HG02852 (cell line): ENCODE results near the gene CLDN17.

ENCODE experiments used
- ATAC-seq: cut with Tn5 transposase; IDR thresholded peaks from one replicate; pipeline ENCODE4 v1.9.1; 2021; ENCODE audit warnings: mild to moderate bottlenecking, moderate library complexity; ENCODE audit not compliant: unreplicated experiment

The CLDN17 gene

GRCh38 chr21:30126576-30126975, 40.0 kb downstream of the CLDN17 start:
- no peak for ATAC-seq

GRCh38 chr21:30117631-30118030, 49.0 kb downstream of the CLDN17 start:
- no peak for ATAC-seq

- no peak for ATAC-seq
Observed at GRCh38 chr21:30116479-30116878, 50.1 kb downstream of the CLDN17 start.
